HepG2 (cell line): ENCODE results near the gene ZSWIM6. TPM values are rescaled to one million over a fixed set of nuclear protein-coding genes. Genes with fewer than 3 reads are reported as not detected.

Experiments
- MED1 ChIP-seq: sonication (generic); formaldehyde crosslinking; IDR thresholded peaks from 2 replicates; pipeline ENCODE4 v1.4.0; 2020; ENCODE audit warnings: missing genetic modification reagents
- SSRP1 ChIP-seq: IDR thresholded peaks from 2 replicates; pipeline ENCODE4 v1.6.1; 2016; ENCODE audit warnings: control low read depth
- YY1 ChIP-seq: IDR thresholded peaks from 2 replicates; pipeline ENCODE4 v1.6.1; 2011; ENCODE audit warnings: low read length, low read depth, moderate library complexity, mild to moderate bottlenecking; ENCODE audit not compliant: insufficient read depth, insufficient replicate concordance
- ZFP36L2 ChIP-seq: sonication (generic); formaldehyde crosslinking; IDR thresholded peaks from 2 replicates; pipeline ENCODE4 v1.4.0; 2020; ENCODE audit warnings: missing genetic modification reagents
- ZNF281 ChIP-seq: sonication (generic); formaldehyde crosslinking; IDR thresholded peaks from 2 replicates; pipeline ENCODE4 v1.4.0; 2020; ENCODE audit warnings: missing genetic modification reagents, borderline replicate concordance
- ZNF292 ChIP-seq: sonication (generic); formaldehyde crosslinking; IDR thresholded peaks from 2 replicates; pipeline ENCODE4 v1.8.1; 2022; ENCODE audit warnings: mild to moderate bottlenecking, low read depth, missing genetic modification reagents, borderline replicate concordance
- ZNF468 ChIP-seq: sonication (generic); formaldehyde crosslinking; IDR thresholded peaks from 2 replicates; pipeline ENCODE4 v1.8.0; 2022; ENCODE audit warnings: mild to moderate bottlenecking, moderate library complexity, missing genetic modification reagents
- ZNF629 ChIP-seq: sonication (generic); formaldehyde crosslinking; conservative IDR thresholded peaks from 2 replicates; pipeline ENCODE4 v1.5.0; 2020; ENCODE audit warnings: missing genetic modification reagents
- ZZZ3 ChIP-seq: sonication (generic); formaldehyde crosslinking; IDR thresholded peaks from 2 replicates; pipeline ENCODE4 v1.4.0; 2020; ENCODE audit warnings: missing genetic modification reagents, mild to moderate bottlenecking, borderline replicate concordance
- polyA plus RNA-seq, 8 experiments: library from polyadenylated mRNA; depleted of rRNA in 3 of 8; stranded (reverse) in 7 of 8; unstranded in 1 of 8; fragments of >200 nt; fragmentation: Illumina TruSeq in 4 of 8; extraction: Trizol in 4 of 8; gene quantifications; 2 replicates each; pipeline versions ENCODE4 v1.2.1 to v1.2.3, GENCODE V29; 2011 to 2016; ENCODE audit warnings: low read depth in 4 of 8, missing spikeins in 1 of 8, mixed read lengths in 1 of 8; ENCODE audit not compliant: insufficient read depth in 1 of 8
- total RNA-seq, 5 experiments: library from RNA; depleted of rRNA; stranded (reverse); fragments of >200 nt; fragmentation: Illumina TruSeq; extraction: Trizol; gene quantifications; 2 replicates each; pipeline ENCODE4 v1.2.3, GENCODE V29; 2016; ENCODE audit warnings: low read depth in 1 of 5
- TF ChIP-seq, protein P1 (sequence below): IDR thresholded peaks from 2 replicates; pipeline ENCODE4 v1.6.1; 2016; ENCODE audit warnings: mild to moderate bottlenecking
- TF ChIP-seq, protein P2 (sequence below): sonication (generic); formaldehyde crosslinking; IDR thresholded peaks from 2 replicates; pipeline ENCODE4 v1.5.0; 2020; ENCODE audit warnings: mild to moderate bottlenecking, missing genetic modification reagents

ZSWIM6 gene
- total and polyA plus RNA-seq, 2 of the 13 experiments (the other 11 are each of a cell fraction or from before 2014, with no cell fraction given), result 0.82 to 1.9 TPM

GRCh38 chr5:61331407-61332357 is at the start of gene ZSWIM6 (continued):
- no peak for TF ChIP-seq ZNF629 (CRISPR knock-in tag)
- no peak for TF ChIP-seq ZNF468 (CRISPR knock-in tag)
- peak; percentile 72 for TF ChIP-seq YY1
- TF ChIP-seq ZZZ3, result no peak
- TF ChIP-seq, protein P1, sequence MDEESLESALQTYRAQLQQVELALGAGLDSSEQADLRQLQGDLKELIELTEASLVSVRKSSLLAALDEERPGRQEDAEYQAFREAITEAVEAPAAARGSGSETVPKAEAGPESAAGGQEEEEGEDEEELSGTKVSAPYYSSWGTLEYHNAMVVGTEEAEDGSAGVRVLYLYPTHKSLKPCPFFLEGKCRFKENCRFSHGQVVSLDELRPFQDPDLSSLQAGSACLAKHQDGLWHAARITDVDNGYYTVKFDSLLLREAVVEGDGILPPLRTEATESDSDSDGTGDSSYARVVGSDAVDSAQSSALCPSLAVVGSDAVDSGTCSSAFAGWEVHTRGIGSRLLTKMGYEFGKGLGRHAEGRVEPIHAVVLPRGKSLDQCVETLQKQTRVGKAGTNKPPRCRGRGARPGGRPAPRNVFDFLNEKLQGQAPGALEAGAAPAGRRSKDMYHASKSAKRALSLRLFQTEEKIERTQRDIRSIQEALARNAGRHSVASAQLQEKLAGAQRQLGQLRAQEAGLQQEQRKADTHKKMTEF (CRISPR knock-in tag), result peak; percentile 39; the same call in 1 of the 2 replicates
- TF ChIP-seq SSRP1 (CRISPR knock-in tag), result no peak
- TF ChIP-seq, protein P2, sequence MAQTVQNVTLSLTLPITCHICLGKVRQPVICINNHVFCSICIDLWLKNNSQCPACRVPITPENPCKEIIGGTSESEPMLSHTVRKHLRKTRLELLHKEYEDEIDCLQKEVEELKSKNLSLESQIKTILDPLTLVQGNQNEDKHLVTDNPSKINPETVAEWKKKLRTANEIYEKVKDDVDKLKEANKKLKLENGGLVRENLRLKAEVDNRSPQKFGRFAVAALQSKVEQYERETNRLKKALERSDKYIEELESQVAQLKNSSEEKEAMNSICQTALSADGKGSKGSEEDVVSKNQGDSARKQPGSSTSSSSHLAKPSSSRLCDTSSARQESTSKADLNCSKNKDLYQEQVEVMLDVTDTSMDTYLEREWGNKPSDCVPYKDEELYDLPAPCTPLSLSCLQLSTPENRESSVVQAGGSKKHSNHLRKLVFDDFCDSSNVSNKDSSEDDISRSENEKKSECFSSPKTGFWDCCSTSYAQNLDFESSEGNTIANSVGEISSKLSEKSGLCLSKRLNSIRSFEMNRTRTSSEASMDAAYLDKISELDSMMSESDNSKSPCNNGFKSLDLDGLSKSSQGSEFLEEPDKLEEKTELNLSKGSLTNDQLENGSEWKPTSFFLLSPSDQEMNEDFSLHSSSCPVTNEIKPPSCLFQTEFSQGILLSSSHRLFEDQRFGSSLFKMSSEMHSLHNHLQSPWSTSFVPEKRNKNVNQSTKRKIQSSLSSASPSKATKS (CRISPR knock-in tag), result no peak
- TF ChIP-seq ZNF292 (CRISPR knock-in tag), result 0 out of 2 replicates have a peak, but pooled peaks have one; percentile 30
- 0 out of 2 replicates have a peak, but pooled peaks have one; percentile 26 for TF ChIP-seq MED1 (CRISPR knock-in tag)
- TF ChIP-seq ZNF281 (CRISPR knock-in tag), result peak; percentile 36; the same call in 1 of the 2 replicates
- no peak for TF ChIP-seq ZFP36L2 (CRISPR knock-in tag)
